HG02970 (cell line): ENCODE results near the gene MIX23.

Source experiments
- ATAC-seq: cut with Tn5 transposase; IDR thresholded peaks from one replicate; pipeline ENCODE4 v1.9.1; 2021; ENCODE audit warnings: mild to moderate bottlenecking, moderate library complexity, moderate number of reproducible peaks; ENCODE audit not compliant: unreplicated experiment, low FRiP score

MIX23 gene

GRCh38 chr3:122382888-122383666 is at the start of gene MIX23:
MIX23 (minus strand) TSS chr3:122383231; CDS start chr3:122383224, 7 bp downstream.
- no peak for ATAC-seq

DNA sequence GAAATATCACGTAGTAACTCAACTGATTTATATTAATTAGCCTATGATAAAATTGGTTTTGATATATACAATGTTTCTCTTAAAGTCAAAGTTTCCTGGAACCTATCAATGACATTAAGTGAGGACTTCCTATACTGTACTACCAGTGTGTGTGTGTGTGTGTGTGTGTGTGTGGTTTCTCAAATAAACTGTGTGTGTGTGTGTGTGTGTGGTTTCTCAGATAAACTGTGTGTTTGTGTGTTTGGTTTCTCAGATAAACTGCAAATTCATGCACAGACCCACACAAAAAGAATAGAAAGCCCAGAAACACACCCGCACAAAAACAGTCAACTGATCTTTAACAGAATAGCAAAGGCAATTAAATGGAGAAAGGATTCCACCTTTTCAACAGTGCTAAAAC is 47.3 kb upstream of the MIX23 start:
- ATAC-seq, result no peak

GRCh38 chr3:122427857-122428471 is 44.9 kb upstream of the MIX23 start:
- ATAC-seq, result no peak

- ATAC-seq, result no peak
Observed at GRCh38 chr3:122421836-122422235, 38.8 kb upstream of the MIX23 start.

- ATAC-seq, result no peak
Observed at GRCh38 chr3:122421101-122421500, 38.1 kb upstream of the MIX23 start.

DNA sequence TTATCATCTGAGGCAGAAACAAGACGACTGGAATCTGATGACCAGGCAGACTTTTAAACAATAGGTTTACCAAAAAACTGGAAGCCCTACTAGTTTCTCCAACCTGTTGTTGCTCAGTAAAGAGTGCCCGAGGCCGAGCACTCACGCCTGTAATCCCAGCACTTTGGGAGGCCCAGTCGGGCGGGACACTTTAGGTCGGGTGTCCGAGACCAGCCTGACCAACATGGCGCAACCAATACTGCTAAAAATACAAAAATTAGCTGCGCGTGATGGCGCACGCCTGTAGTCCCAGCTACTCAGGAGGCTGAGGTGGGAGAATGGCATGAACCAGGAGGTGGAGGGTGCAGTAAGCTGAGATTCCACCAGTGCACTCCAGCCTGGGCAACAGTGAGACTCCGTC is 33.9 kb upstream of the MIX23 start:
- no peak for ATAC-seq

DNA sequence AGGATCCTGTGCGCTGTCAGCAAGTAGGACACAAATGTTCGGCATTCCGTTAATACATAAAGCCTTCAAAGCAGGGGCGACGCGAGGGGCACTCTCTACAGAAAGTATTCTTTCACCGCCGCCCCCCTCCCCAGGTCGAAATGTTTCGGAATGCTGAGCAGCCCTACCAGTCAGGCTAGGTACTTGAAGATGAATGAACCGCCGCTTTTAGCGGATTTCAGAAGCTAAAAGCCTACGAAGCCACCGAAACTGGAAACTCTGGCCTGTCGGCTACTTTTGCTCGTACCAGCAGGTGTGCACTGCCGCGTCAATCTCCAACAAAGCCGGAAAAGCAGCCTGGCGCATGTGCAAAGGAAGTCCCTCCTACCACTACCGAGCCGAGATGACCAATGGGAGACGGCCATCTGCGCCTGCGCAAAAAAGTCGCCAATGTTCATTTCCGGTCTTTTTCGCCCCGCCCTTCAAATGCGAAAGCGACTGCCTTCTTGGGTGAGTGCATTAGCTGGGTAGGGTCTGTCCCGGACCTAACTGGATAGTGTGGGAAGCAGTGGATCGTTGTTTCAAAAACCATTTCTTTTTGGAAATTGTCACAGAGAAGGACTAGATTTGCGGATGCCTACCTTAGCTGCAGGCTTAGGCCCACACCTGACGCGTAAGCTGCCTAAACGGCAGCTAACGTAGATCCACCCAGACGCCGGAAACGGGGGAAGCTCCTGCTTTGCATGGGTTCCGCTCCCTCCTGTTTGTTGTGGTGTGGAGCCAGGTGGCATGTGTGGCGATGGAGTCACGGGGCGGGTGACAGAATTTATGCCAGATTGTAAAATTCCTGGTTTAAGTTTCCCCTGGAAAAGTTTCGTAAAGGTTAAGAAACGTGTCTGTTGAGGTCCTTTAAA is 33.0 kb upstream of the MIX23 start, which contains the start of gene WDR5B:
TSS of gene WDR5B (minus strand) at position 301 of the 893 bp plus-strand sequence. CDS start 534 bp downstream, outside the sequence.
- ATAC-seq, result peak; percentile 84

DNA sequence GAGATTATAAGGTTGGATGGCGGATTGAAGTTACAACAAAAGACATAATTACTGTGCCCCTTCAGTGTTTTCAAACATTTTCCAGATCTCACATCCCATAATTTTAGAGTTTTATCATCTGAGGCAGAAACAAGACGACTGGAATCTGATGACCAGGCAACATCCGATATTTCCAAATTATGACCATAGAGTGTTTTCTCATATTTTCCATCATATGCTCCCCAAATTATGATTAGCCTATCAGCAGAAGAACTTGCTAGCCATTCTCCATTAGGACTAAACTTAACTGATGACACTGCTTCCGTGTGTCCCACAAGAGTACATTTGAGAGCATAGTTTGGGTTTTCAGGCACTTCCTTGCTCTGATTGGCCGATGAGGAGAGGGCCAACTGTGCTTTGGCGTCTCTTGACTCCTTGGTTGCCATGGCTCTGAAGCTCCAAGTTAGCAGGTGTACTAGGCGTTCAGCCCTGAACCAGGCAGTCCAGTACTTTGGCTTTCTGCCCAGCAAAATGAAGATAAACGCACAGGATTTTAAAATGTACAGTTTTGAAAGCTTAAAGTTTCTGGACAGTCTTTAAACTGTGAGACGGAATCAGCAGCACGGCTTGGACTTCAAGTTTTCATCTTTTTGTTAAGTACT is 32.2 kb upstream of the MIX23 start:
- ATAC-seq, result peak; percentile 38

- no peak for ATAC-seq
Observed at GRCh38 chr3:122414391-122414790, 31.4 kb upstream of the MIX23 start.

DNA sequence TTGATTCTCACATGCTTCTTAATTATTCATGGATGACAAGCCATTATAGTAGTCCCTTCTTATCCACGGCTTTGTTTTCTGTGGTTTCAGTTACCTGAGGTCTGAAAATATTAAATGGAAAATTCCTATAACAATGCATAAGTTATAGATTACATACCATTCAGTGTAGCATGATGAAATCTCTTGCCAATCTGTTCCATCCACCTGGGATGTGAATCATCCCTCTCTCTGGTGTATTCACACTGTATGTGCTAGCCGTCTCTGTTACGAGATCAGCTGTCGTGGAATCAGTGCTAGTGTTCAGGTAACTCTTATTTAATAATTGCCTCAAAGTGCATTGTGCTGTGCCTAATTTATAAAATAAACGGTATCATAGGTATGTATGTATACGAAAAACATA is 27.6 kb upstream of the MIX23 start:
- ATAC-seq, result no peak

- no peak for ATAC-seq
Observed at GRCh38 chr3:122410111-122410510, 27.1 kb upstream of the MIX23 start.

DNA sequence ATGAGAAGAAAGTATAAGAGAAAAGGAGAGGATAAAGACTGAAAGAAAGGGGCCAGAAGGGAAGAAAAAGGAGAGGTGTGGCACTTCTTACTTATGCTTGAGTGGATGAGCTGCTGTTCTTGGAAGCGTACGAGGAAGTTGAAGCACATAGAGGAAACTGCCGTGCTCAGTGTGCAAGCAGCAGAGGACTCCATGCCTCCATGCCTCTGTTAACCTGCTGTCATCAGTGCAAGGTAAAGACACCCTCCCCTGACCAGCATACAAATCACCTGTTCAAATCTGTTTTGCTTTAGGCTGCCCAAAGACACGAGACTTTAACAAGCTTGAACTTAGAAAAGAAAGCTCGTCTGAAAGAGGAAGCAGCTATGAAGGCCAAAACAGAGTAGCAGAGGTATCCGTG is 26.4 kb upstream of the MIX23 start:
- no peak for ATAC-seq

DNA sequence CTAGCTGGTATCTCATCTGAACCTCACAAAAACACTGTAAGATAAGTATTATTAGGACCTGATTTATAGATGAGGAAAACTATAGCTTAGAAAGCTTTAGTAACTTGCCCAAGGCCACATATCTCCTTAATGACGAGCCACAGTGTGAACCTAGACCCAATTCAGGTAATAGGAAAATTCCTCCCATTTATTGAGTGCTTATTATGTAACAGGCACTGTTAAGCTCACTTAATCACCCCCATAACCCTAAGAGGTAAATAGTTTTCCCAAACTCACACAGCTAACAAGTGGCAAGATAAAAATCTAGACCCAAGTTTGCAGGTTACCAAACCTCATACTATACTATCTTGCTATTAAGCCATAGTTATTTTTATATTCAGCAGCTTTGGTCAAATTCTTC is 24.9 kb upstream of the MIX23 start:
- ATAC-seq, result no peak

DNA sequence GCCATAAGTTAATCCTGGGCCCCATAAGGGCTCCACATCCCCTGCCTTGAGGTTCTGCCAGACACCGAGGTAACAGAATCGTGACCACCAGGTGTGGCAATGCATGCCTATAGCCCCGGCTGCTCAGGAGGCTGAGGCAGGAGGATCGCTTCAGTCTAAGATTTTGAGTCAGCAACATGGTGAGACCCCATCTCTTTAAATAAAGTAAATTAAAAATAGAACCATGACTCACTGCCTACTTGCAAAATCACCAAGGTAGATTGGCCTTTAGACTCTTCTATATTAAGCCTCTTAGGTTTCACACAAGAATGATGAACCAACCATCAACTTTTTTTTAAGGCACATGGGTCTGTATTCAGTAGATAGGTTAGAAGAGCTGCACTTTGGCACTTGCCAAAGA is 23.2 kb upstream of the MIX23 start:
- ATAC-seq, result no peak

- no peak for ATAC-seq
Observed at GRCh38 chr3:122405015-122405414, 22.0 kb upstream of the MIX23 start.

- no peak for ATAC-seq
Observed at GRCh38 chr3:122403489-122403888, 20.5 kb upstream of the MIX23 start.

GRCh38 chr3:122398920-122399319 is 15.9 kb upstream of the MIX23 start:
- no peak for ATAC-seq

DNA sequence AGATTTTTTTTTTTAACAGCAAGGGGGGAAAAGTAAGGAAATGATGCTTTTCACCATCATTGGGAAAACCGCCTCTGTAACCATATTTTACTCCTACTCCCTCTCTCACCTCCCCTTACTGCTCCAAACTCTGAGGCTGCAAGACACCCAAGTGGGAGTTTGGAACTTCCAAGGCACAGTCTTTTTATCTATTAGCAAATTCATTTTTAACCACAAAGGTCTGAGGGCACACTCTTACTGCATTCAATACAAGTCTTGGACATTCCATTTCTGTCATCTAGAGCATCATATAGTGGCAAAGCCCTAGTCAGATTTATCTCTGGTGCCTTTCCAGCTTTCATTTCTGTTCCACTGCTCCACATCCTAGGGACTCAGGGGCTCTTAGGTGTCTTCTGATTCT is 14.2 kb upstream of the MIX23 start:
- ATAC-seq, result no peak

GRCh38 chr3:122396511-122396910 is 13.5 kb upstream of the MIX23 start:
- ATAC-seq, result no peak

DNA sequence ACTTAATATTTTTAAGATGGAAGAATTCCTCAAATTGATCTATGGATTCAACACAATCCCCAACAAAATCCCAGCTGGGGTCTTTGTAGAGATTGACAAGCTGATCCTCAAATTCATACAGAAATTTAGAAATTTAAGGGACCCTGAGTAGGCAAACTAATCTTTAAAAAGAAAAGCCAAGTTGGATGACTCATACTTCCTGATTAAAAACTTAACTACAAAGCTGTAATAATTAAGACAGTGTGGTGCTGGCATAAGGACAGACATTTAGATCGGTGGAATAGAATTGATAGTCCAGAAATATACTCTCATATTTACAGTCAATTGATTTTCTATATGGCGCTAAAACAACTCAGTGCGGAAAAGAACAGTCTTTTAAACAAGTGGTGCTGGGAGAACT is 12.6 kb upstream of the MIX23 start:
- no peak for ATAC-seq

- no peak for ATAC-seq
Observed at GRCh38 chr3:122394173-122394572, 11.1 kb upstream of the MIX23 start.
